Measurements from ENCODE around the gene SLC29A3. TPM values are rescaled to one million over a fixed set of nuclear protein-coding genes. Genes with fewer than 3 reads are reported as not detected.

SLC29A3 gene
- total RNA-seq, 1 experiment from 2014 or later: 1.1 TPM

- no peak overlapping the region for H3K4me3 ChIP-seq
- no peaks in the 10 kb centered on the region for H3K9me3 ChIP-seq (replicated peaks)
- no peak overlapping the region for H3K27ac ChIP-seq
- peaks cover 18% of the 10 kb centered on the region for H3K4me1 ChIP-seq (replicated peaks)
- no peak for DNase-seq (ENCODE audit: low read depth in 1 of 2, low spot score in 2 of 2)
- no peaks in the 10 kb centered on the region for H3K27me3 ChIP-seq (replicated peaks)
- no peaks in the 10 kb centered on the region for H3K36me3 ChIP-seq
Measured at GRCh38 chr10:71378336-71379117, 59.5 kb downstream of the SLC29A3 start.

GRCh38 chr10:71379118-71379766 is 60.2 kb downstream of the SLC29A3 start:
- DNase-seq (ENCODE audit: low read depth in 1 of 2, low spot score in 2 of 2): no peak
- H3K36me3 ChIP-seq: no peaks in the 10 kb centered on the region
- no peaks in the 10 kb centered on the region for H3K9me3 ChIP-seq (replicated peaks)
- no peak overlapping the region for H3K27ac ChIP-seq
- no peak overlapping the region for H3K4me3 ChIP-seq
- H3K4me1 ChIP-seq (replicated peaks): peaks cover 18% of the 10 kb centered on the region
- no peaks in the 10 kb centered on the region for H3K27me3 ChIP-seq (replicated peaks)

- H3K27ac ChIP-seq: no peak overlapping the region
- no peak for DNase-seq (ENCODE audit: low read depth in 1 of 2, low spot score in 2 of 2)
- H3K4me3 ChIP-seq: no peak overlapping the region
- H3K36me3 ChIP-seq: no peaks in the 10 kb centered on the region
- no peaks in the 10 kb centered on the region for H3K9me3 ChIP-seq (replicated peaks)
- peaks cover 16% of the 10 kb centered on the region for H3K4me1 ChIP-seq (replicated peaks)
- H3K27me3 ChIP-seq (replicated peaks): no peaks in the 10 kb centered on the region
Measured at GRCh38 chr10:71380841-71381240, 61.8 kb downstream of the SLC29A3 start.

GRCh38 chr10:71381611-71382010 is 62.6 kb downstream of the SLC29A3 start:
- no peaks in the 10 kb centered on the region for H3K27me3 ChIP-seq (replicated peaks)
- H3K27ac ChIP-seq: no peak overlapping the region
- no peaks in the 10 kb centered on the region for H3K9me3 ChIP-seq (replicated peaks)
- no peak overlapping the region for H3K4me3 ChIP-seq
- DNase-seq (ENCODE audit: low read depth in 1 of 2, low spot score in 2 of 2): no peak
- no peaks in the 10 kb centered on the region for H3K36me3 ChIP-seq
- peaks cover 9% of the 10 kb centered on the region for H3K4me1 ChIP-seq (replicated peaks)

GRCh38 chr10:71382028-71382427 is 63.0 kb downstream of the SLC29A3 start:
- H3K36me3 ChIP-seq: no peaks in the 10 kb centered on the region

GRCh38 chr10:71382757-71383156 is 63.7 kb downstream of the SLC29A3 start:
- Histone ChIP-seq H3K4me1 (replicated peaks) (no peaks in the 10 kb centered on the region), H3K9me3 (replicated peaks) (no peaks in the 10 kb centered on the region), H3K27ac (no peak overlapping the region), H3K4me3 (no peak overlapping the region), H3K27me3 (replicated peaks) (no peaks in the 10 kb centered on the region), H3K36me3 (no peaks in the 10 kb centered on the region)
- no peak for DNase-seq (ENCODE audit: low read depth in 1 of 2, low spot score in 2 of 2)

More at GRCh38 chr10:71382028-71382427, 63.0 kb downstream of the SLC29A3 start:
- Histone ChIP-seq H3K4me1 (replicated peaks) (peaks cover 4% of the 10 kb centered on the region), H3K9me3 (replicated peaks) (no peaks in the 10 kb centered on the region), H3K4me3 (no peak overlapping the region), H3K27me3 (replicated peaks) (no peaks in the 10 kb centered on the region), H3K27ac (no peak overlapping the region)
- no peak for DNase-seq (ENCODE audit: low read depth in 1 of 2, low spot score in 2 of 2)

GRCh38 chr10:71383972-71384687 is 65.1 kb downstream of the SLC29A3 start:
- Histone ChIP-seq H3K27me3 (replicated peaks) (peaks cover 9% of the 10 kb centered on the region), H3K4me3 (no peak overlapping the region), H3K4me1 (replicated peaks) (no peaks in the 10 kb centered on the region), H3K9me3 (replicated peaks) (no peaks in the 10 kb centered on the region), H3K36me3 (no peaks in the 10 kb centered on the region), H3K27ac (no peak overlapping the region)
- DNase-seq (ENCODE audit: low read depth in 1 of 2, low spot score in 2 of 2): peak; percentile 44 to 68

GRCh38 chr10:71388171-71388570 is 69.1 kb downstream of the SLC29A3 start:
- no peak overlapping the region for H3K27ac ChIP-seq
- no peak overlapping the region for H3K4me3 ChIP-seq
- DNase-seq (ENCODE audit: low read depth in 1 of 2, low spot score in 2 of 2): no peak
- H3K36me3 ChIP-seq: no peaks in the 10 kb centered on the region
- H3K4me1 ChIP-seq (replicated peaks): no peaks in the 10 kb centered on the region
- no peaks in the 10 kb centered on the region for H3K9me3 ChIP-seq (replicated peaks)
- peaks cover 20% of the 10 kb centered on the region for H3K27me3 ChIP-seq (replicated peaks)

- H3K4me1 ChIP-seq (replicated peaks): no peaks in the 10 kb centered on the region
- H3K9me3 ChIP-seq (replicated peaks): no peaks in the 10 kb centered on the region
- no peaks in the 10 kb centered on the region for H3K36me3 ChIP-seq
- no peak overlapping the region for H3K27ac ChIP-seq
- no peak overlapping the region for H3K4me3 ChIP-seq
- peaks cover 25% of the 10 kb centered on the region for H3K27me3 ChIP-seq (replicated peaks)
- DNase-seq (ENCODE audit: low read depth in 1 of 2, low spot score in 2 of 2): no peak
Measured at GRCh38 chr10:71388583-71389310, 69.7 kb downstream of the SLC29A3 start.

GRCh38 chr10:71389768-71390460 is 70.9 kb downstream of the SLC29A3 start:
- Histone ChIP-seq H3K4me3 (no peak overlapping the region), H3K27me3 (replicated peaks) (peaks cover 25% of the 10 kb centered on the region), H3K4me1 (replicated peaks) (no peaks in the 10 kb centered on the region), H3K27ac (no peak overlapping the region), H3K9me3 (replicated peaks) (no peaks in the 10 kb centered on the region), H3K36me3 (no peaks in the 10 kb centered on the region)
- no peak for DNase-seq (ENCODE audit: low read depth in 1 of 2, low spot score in 2 of 2)

- Histone ChIP-seq H3K27me3 (replicated peaks) (peaks cover 27% of the 10 kb centered on the region), H3K4me1 (replicated peaks) (no peaks in the 10 kb centered on the region), H3K27ac (no peak overlapping the region), H3K36me3 (no peaks in the 10 kb centered on the region), H3K9me3 (replicated peaks) (no peaks in the 10 kb centered on the region), H3K4me3 (no peak overlapping the region)
- no peak for DNase-seq (ENCODE audit: low read depth in 1 of 2, low spot score in 2 of 2)
Measured at GRCh38 chr10:71390461-71390835, 71.4 kb downstream of the SLC29A3 start.

GRCh38 chr10:71390921-71391690 is 72.0 kb downstream of the SLC29A3 start:
- Histone ChIP-seq H3K9me3 (replicated peaks) (no peaks in the 10 kb centered on the region), H3K4me3 (no peak overlapping the region), H3K4me1 (replicated peaks) (no peaks in the 10 kb centered on the region), H3K36me3 (no peaks in the 10 kb centered on the region), H3K27ac (no peak overlapping the region), H3K27me3 (replicated peaks) (peaks cover 33% of the 10 kb centered on the region)
- peak in 1 of 2 experiments; percentile 28 for DNase-seq (ENCODE audit: low read depth in 1 of 2, low spot score in 2 of 2)

All from SJSA1 (cell line).